Liver (tissue), 9 donors: ENCODE data around the gene INPP4A. TPM values are rescaled to one million over a fixed set of nuclear protein-coding genes. Genes with fewer than 3 reads are reported as not detected.

Experiments used
- DNase-seq: peaks from one replicate; pipeline ENCODE4 v3.0.0-alpha.2; 2017; ENCODE audit warnings: low spot score
- H3K27ac ChIP-seq, 2 donors: one replicate each; pipeline ENCODE4 v1.7.0; 2013; ENCODE audit warnings: inconsistent platforms in 2 of 2, low read length in 2 of 2, control low read depth in 1 of 2, low read depth in 1 of 2, mild to moderate bottlenecking in 1 of 2
- H3K27me3 ChIP-seq, 4 donors: one replicate each; pipeline versions ENCODE4 v1.6.1 to v1.7.0; 2013; ENCODE audit warnings: low read length in 3 of 4, inconsistent platforms in 1 of 4, mild to moderate bottlenecking in 1 of 4, moderate library complexity in 1 of 4; ENCODE audit not compliant: control insufficient read depth in 4 of 4, insufficient read depth in 4 of 4
- H3K36me3 ChIP-seq, 4 donors: one replicate each; pipeline versions ENCODE4 v1.6.1 to v1.7.0; 2013; ENCODE audit warnings: low read length in 3 of 4, mild to moderate bottlenecking in 3 of 4, low read depth in 1 of 4, moderate library complexity in 1 of 4; ENCODE audit not compliant: control insufficient read depth in 4 of 4, insufficient read depth in 3 of 4
- H3K4me1 ChIP-seq, 4 donors: one replicate each; pipeline versions ENCODE4 v1.6.1 to v1.7.0; 2013; ENCODE audit warnings: low read length in 3 of 4, mild to moderate bottlenecking in 3 of 4, moderate library complexity in 1 of 4; ENCODE audit not compliant: control insufficient read depth in 4 of 4, insufficient read depth in 4 of 4
- H3K4me3 ChIP-seq, 3 donors: one replicate each; pipeline versions ENCODE4 v1.6.1 to v1.7.0; 2013; ENCODE audit warnings: low read length in 3 of 3, control low read depth in 1 of 3, low read depth in 1 of 3, mild to moderate bottlenecking in 1 of 3
- H3K9ac ChIP-seq, 2 donors: one replicate each; pipeline ENCODE4 v1.7.0; 2013; ENCODE audit warnings: low read length in 2 of 2, mild to moderate bottlenecking in 2 of 2, moderate library complexity in 2 of 2, control low read depth in 1 of 2, low read depth in 1 of 2
- H3K9me3 ChIP-seq, 4 donors: one replicate each; pipeline versions ENCODE4 v1.6.1 to v1.7.0; 2013; ENCODE audit warnings: low read length in 3 of 4; ENCODE audit not compliant: control insufficient read depth in 4 of 4
- ATF3 ChIP-seq: IDR thresholded peaks from 2 replicates; pipeline ENCODE4 v1.6.1; 2016; ENCODE audit warnings: antibody characterized with exemption
- CTCF ChIP-seq: fragments of 150-350 bp; IDR thresholded peaks from 2 replicates; pipeline ENCODE4 v1.5.1; 2017; ENCODE audit warnings: improper control_type of control experiment, low read depth, low read length; ENCODE audit not compliant: missing input control
- EGR1 ChIP-seq, 2 donors: IDR thresholded peaks; 2 replicates each; pipeline ENCODE4 v1.6.1; 2016 to 2018; ENCODE audit warnings: antibody characterized with exemption in 2 of 2, low read depth in 2 of 2
- FOXA1 ChIP-seq: IDR thresholded peaks from 2 replicates; pipeline ENCODE4 v1.6.1; 2016; ENCODE audit warnings: antibody characterized with exemption
- FOXA2 ChIP-seq: IDR thresholded peaks from 2 replicates; pipeline ENCODE4 v1.6.1; 2016; ENCODE audit warnings: antibody characterized with exemption
- GABPA ChIP-seq, 2 donors: IDR thresholded peaks in 1 of 2; conservative IDR thresholded peaks in 1 of 2; 2 replicates each; pipeline ENCODE4 v1.6.1; 2016; ENCODE audit warnings: antibody characterized with exemption in 2 of 2, mild to moderate bottlenecking in 1 of 2, moderate library complexity in 1 of 2
- HNF4A ChIP-seq, 2 donors: conservative IDR thresholded peaks; 2 replicates each; pipeline ENCODE4 v1.6.1; 2016; ENCODE audit warnings: antibody characterized with exemption in 2 of 2, mild to moderate bottlenecking in 2 of 2
- HNF4G ChIP-seq: IDR thresholded peaks from 2 replicates; pipeline ENCODE4 v1.6.1; 2016; ENCODE audit warnings: antibody characterized with exemption
- JUND ChIP-seq, 2 donors: IDR thresholded peaks; 2 replicates each; pipeline ENCODE4 v1.6.1; 2016; ENCODE audit warnings: antibody characterized with exemption in 2 of 2
- MAX ChIP-seq: IDR thresholded peaks from 2 replicates; pipeline ENCODE4 v1.6.1; 2016; ENCODE audit warnings: antibody characterized with exemption
- NR2F2 ChIP-seq: IDR thresholded peaks from 2 replicates; pipeline ENCODE4 v1.6.1; 2016; ENCODE audit warnings: antibody characterized with exemption
- RAD21 ChIP-seq, 2 donors: IDR thresholded peaks; 2 replicates each; pipeline ENCODE4 v1.6.1; 2016; ENCODE audit warnings: antibody characterized with exemption in 2 of 2, mild to moderate bottlenecking in 2 of 2
- REST ChIP-seq: IDR thresholded peaks from 2 replicates; pipeline ENCODE4 v1.6.1; 2016; ENCODE audit warnings: antibody characterized with exemption, mild to moderate bottlenecking
- RXRA ChIP-seq, 2 donors: IDR thresholded peaks; 2 replicates each; pipeline ENCODE4 v1.6.1; 2017 to 2018; ENCODE audit warnings: antibody characterized with exemption in 2 of 2, mild to moderate bottlenecking in 1 of 2
- YY1 ChIP-seq: IDR thresholded peaks from 2 replicates; pipeline ENCODE4 v1.6.1; 2016; ENCODE audit warnings: antibody characterized with exemption, mild to moderate bottlenecking
- WGBS: extraction: QIAGEN DNeasy Blood & Tissue Kit; methylation state at CpG from one replicate; pipeline ENCODE4 v1.1.7; 2013; 5-methylcytosine and 5-hydroxymethylcytosine counted together
- polyA plus RNA-seq, 2 donors: library from polyadenylated mRNA; stranded (reverse) in 1 of 2; unstranded in 1 of 2; fragments of 200-250 nt in 1 of 2; fragments of >200 nt in 1 of 2; fragmentation: Nextera tagmentation in 1 of 2; extraction: Ambion mirVana in 1 of 2; gene quantifications; one replicate each; pipeline versions ENCODE4 v1.2.1 to v1.2.3, GENCODE V29; 2013 to 2015
- total RNA-seq, 2 donors: library from RNA; depleted of rRNA; stranded (reverse); fragments of >200 nt; gene quantifications; one replicate each; pipeline ENCODE4 v1.2.3, GENCODE V29; 2014
- donor health status: healthy.
- donor health status: healthy.
- donor health status: healthy.
- donor health status: healthy.
- donor health status: healthy.

Gene INPP4A
- total and polyA plus RNA-seq, 4 donors = 2.9 to 14.9 (median 7.2) TPM

GRCh38 chr2:98514096-98514639 is 69.5 kb downstream of the INPP4A start:
- no peak overlapping the region for H3K27ac ChIP-seq
- TF ChIP-seq FOXA2 (no peak), JUND (IDR thresholded peaks at IDR 0.05) (no peak), NR2F2 (no peak), EGR1 (IDR thresholded peaks at IDR 0.05; ENCODE audit: low read depth in 2 of 2) (no peak), YY1 (no peak), CTCF (no peak), HNF4G (no peak), FOXA1 (no peak), REST (no peak), MAX (no peak), RXRA (IDR thresholded peaks at IDR 0.05) (no peak), HNF4A (conservative IDR thresholded peaks at IDR 0.05) (no peak), RAD21 (IDR thresholded peaks at IDR 0.05) (no peak), GABPA (IDR thresholded peaks at IDR 0.05 in 1 of 2, conservative IDR thresholded peaks at IDR 0.05 in 1 of 2) (no peak)
- H3K4me3 ChIP-seq = no peak overlapping the region
- no peak overlapping the region for H3K9ac ChIP-seq
- no peaks in the 10 kb centered on the region for H3K27me3 ChIP-seq
- DNase-seq = no peak
- H3K9me3 ChIP-seq = no peaks in the 10 kb centered on the region
- H3K4me1 ChIP-seq = no peaks in the 10 kb centered on the region
- 95% methylated on average over 5 of the region's 5 CpGs for WGBS
- H3K36me3 ChIP-seq = no peaks in the 10 kb centered on the region

- H3K36me3 ChIP-seq = no peaks in the 10 kb centered on the region
- no peak overlapping the region for H3K9ac ChIP-seq
- no peaks in the 10 kb centered on the region for H3K4me1 ChIP-seq
- TF ChIP-seq YY1 (no peak), RAD21 (IDR thresholded peaks at IDR 0.05) (no peak), HNF4A (conservative IDR thresholded peaks at IDR 0.05) (no peak), HNF4G (no peak), JUND (IDR thresholded peaks at IDR 0.05) (no peak), GABPA (IDR thresholded peaks at IDR 0.05 in 1 of 2, conservative IDR thresholded peaks at IDR 0.05 in 1 of 2) (no peak), ATF3 (no peak), MAX (no peak)
- H3K4me3 ChIP-seq = no peak overlapping the region
- H3K27ac ChIP-seq = no peak overlapping the region
- 87% methylated on average over 4 of the region's 4 CpGs for WGBS
- H3K27me3 ChIP-seq = no peaks in the 10 kb centered on the region
- H3K9me3 ChIP-seq = no peaks in the 10 kb centered on the region
- DNase-seq = no peak
Observed at GRCh38 chr2:98514879-98515249, 70.2 kb downstream of the INPP4A start.
